ENCODE data around the gene KCNIP1. TPM values are rescaled to one million over a fixed set of nuclear protein-coding genes. Genes with fewer than 3 reads are reported as not detected.

Gene KCNIP1
- total RNA-seq: 0.16 TPM
- long read RNA-seq: 0 reads

DNA sequence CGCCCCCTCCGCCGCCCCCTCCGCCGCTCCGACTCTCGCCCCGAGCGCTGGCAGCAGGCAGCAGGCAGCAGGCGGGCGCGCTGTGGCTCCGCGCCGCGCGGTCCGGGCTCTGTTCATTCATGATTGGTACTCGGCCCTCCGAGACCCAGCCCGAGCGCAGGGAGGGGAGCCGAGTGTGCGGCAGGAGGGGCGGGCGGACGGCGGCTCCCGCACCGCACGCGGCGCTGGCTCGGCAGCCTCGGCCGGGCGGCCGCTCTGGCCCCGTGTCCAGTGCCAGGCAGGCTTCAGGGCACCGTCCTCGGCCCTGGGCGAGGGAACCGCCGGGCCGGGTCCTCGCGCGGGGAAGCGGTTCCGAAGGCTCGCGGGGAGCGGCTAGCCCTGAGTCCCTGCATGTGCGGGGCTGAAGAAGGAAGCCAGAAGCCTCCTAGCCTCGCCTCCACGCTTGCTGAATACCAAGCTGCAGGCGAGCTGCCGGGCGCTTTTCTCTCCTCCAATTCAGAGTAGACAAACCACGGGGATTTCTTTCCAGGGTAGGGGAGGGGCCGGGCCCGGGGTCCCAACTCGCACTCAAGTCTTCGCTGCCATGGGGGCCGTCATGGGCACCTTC is at the start of gene KCNIP1:
TSS of gene KCNIP1 (plus strand) at position 31 of the 607 bp plus-strand sequence.
- Histone ChIP-seq H3K27me3 (ENCODE audit: low read depth) (peaks cover 82% of the 10 kb centered on the region), H3K36me3 (no peaks in the 10 kb centered on the region), H3K9me3 (replicated peaks) (no peaks in the 10 kb centered on the region), H3K27ac (replicated peaks) (no peak within 1 kb of the TSS), H3K4me1 (peaks cover 7% of the 10 kb centered on the region), H3K4me3 (peak within 1 kb of the TSS; percentile 60)
- DNase-seq: no peak
- no peak for TF ChIP-seq CTCF (IDR thresholded peaks at IDR 0.05; ENCODE audit: borderline replicate concordance)
- intact Hi-C loops (cut with micrococcal nuclease): no loop called here

DNA sequence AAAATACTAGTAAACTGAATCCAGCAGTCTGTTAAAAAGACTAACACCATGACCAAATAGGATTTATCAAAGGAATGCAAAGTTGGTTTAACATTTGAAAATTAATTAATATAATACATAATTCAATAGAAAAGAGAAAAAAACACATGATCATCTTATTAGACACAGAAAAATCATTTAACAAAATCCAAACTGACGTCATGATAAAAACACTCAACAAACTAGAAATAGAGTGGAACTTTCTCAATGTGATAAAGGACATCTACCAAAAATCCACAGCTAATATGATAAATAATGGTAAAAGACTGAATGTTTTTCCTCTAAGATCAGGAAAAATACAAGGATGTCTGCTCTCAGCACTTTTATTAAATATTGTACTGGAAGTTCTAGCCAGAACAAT is 40.4 kb upstream of the KCNIP1 start:
- H3K4me1 ChIP-seq: no peaks in the 10 kb centered on the region
- no peak for DNase-seq
- no peak for TF ChIP-seq CTCF (IDR thresholded peaks at IDR 0.05; ENCODE audit: borderline replicate concordance)
- H3K27me3 ChIP-seq (ENCODE audit: low read depth): peaks cover 9% of the 10 kb centered on the region
- intact Hi-C loops (cut with micrococcal nuclease): no loop called here
- no peak overlapping the region for H3K4me3 ChIP-seq
- no peaks in the 10 kb centered on the region for H3K36me3 ChIP-seq
- peaks cover 15% of the 10 kb centered on the region for H3K9me3 ChIP-seq (replicated peaks)
- no peak overlapping the region for H3K27ac ChIP-seq (replicated peaks)

GRCh38 chr5:170464280-170465127 is 39.3 kb upstream of the KCNIP1 start:
- Histone ChIP-seq H3K4me1 (no peaks in the 10 kb centered on the region), H3K27me3 (ENCODE audit: low read depth) (peaks cover 9% of the 10 kb centered on the region), H3K4me3 (no peak overlapping the region), H3K27ac (replicated peaks) (no peak overlapping the region), H3K9me3 (replicated peaks) (peaks cover 15% of the 10 kb centered on the region), H3K36me3 (no peaks in the 10 kb centered on the region)
- DNase-seq: no peak
- intact Hi-C loops (cut with micrococcal nuclease): no loop called here
- no peak for TF ChIP-seq CTCF (IDR thresholded peaks at IDR 0.05; ENCODE audit: borderline replicate concordance)

DNA sequence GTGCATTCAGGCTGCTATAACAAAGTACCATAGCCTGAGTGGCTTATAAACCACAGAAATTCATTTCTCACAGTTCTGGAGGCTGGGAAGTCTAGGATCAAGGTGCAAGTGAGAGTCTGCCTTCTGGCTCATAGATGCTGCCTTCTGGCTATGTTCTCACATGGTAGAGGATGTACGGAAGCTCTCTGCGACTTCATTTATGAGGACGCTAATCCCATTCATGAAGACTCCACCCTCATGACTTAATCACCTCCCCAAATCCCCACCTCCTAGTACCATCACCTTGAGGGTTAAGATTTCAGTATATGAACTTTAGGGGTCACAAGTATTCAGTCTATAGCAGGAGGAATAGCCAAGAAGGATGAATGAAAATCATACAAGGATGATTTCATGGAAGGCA is 37.3 kb upstream of the KCNIP1 start:
- Histone ChIP-seq H3K27ac (replicated peaks) (no peak overlapping the region), H3K9me3 (replicated peaks) (peaks cover 1% of the 10 kb centered on the region), H3K27me3 (ENCODE audit: low read depth) (peaks cover 3% of the 10 kb centered on the region), H3K4me1 (no peaks in the 10 kb centered on the region), H3K36me3 (no peaks in the 10 kb centered on the region), H3K4me3 (no peak overlapping the region)
- no peak for TF ChIP-seq CTCF (IDR thresholded peaks at IDR 0.05; ENCODE audit: borderline replicate concordance)
- DNase-seq: no peak
- intact Hi-C loops (cut with micrococcal nuclease): no loop called here

- H3K36me3 ChIP-seq: no peaks in the 10 kb centered on the region
- intact Hi-C loops (cut with micrococcal nuclease): no loop called here
- H3K4me1 ChIP-seq: no peaks in the 10 kb centered on the region
- no peak for DNase-seq
- no peak overlapping the region for H3K27ac ChIP-seq (replicated peaks)
- no peak overlapping the region for H3K4me3 ChIP-seq
- no peak for TF ChIP-seq CTCF (IDR thresholded peaks at IDR 0.05; ENCODE audit: borderline replicate concordance)
- peaks cover 3% of the 10 kb centered on the region for H3K27me3 ChIP-seq (ENCODE audit: low read depth)
- no peaks in the 10 kb centered on the region for H3K9me3 ChIP-seq (replicated peaks)
Measured at GRCh38 chr5:170466988-170467707, 36.7 kb upstream of the KCNIP1 start.

Data from left ventricle myocardium inferior (tissue), 1 donor.